ENCODE measurements around the gene DRG2. TPM values are rescaled to one million over a fixed set of nuclear protein-coding genes. Genes with fewer than 3 reads are reported as not detected.

Gene DRG2
- total RNA-seq, 1 experiment from 2014 or later: 47.9 TPM

DNA sequence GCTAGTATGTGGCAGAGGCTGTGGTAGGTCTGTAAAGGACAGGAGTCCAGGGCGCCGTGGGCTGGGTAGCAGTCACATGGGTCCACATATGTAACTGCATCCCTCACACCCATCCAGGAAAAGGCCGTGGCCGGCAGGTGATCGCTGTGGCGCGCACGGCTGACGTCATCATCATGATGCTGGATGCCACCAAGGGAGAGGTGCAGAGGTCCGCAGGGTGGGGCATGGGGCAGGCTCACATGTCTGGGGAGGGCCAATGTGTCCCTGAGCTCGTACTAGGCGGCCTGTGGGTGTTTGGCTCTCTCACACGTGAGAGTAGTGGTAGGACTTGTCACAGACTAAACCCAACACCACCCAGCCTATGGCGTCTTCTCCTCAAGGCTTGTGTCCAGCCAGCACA lies 11.8 kb downstream of the DRG2 start:
- Histone ChIP-seq H3K4me3 (ENCODE audit: low read depth, low read length) (no peak overlapping the region), H3K4me1 (no peaks in the 10 kb centered on the region), H3K27me3 (replicated peaks; ENCODE audit: control insufficient read depth, insufficient read depth, low read length) (no peaks in the 10 kb centered on the region), H3K9me3 (no peaks in the 10 kb centered on the region), H3K36me3 (ENCODE audit: control insufficient read depth, insufficient read depth, low read length) (peaks cover 2% of the 10 kb centered on the region)
- Mint-ChIP-seq H3K36me3 (ENCODE audit: insufficient read depth, unreplicated experiment) (peaks cover 17% of the 10 kb centered on the region), H3K27me3 (ENCODE audit: insufficient read depth, unreplicated experiment) (no peaks in the 10 kb centered on the region), H3K27ac (ENCODE audit: unreplicated experiment) (no peak overlapping the region), H3K4me1 (ENCODE audit: low read depth, unreplicated experiment) (no peaks in the 10 kb centered on the region), H3K4me3 (ENCODE audit: unreplicated experiment) (no peak overlapping the region), H3K9me3 (ENCODE audit: unreplicated experiment) (no peaks in the 10 kb centered on the region)
- no peak for DNase-seq
- ChIA-PET CTCF (no interaction called here), POLR2A (no interaction called here)
- intact Hi-C loops (cut with micrococcal nuclease; ENCODE audit: unreplicated experiment): no loop called here
- TF ChIP-seq, protein P1, sequence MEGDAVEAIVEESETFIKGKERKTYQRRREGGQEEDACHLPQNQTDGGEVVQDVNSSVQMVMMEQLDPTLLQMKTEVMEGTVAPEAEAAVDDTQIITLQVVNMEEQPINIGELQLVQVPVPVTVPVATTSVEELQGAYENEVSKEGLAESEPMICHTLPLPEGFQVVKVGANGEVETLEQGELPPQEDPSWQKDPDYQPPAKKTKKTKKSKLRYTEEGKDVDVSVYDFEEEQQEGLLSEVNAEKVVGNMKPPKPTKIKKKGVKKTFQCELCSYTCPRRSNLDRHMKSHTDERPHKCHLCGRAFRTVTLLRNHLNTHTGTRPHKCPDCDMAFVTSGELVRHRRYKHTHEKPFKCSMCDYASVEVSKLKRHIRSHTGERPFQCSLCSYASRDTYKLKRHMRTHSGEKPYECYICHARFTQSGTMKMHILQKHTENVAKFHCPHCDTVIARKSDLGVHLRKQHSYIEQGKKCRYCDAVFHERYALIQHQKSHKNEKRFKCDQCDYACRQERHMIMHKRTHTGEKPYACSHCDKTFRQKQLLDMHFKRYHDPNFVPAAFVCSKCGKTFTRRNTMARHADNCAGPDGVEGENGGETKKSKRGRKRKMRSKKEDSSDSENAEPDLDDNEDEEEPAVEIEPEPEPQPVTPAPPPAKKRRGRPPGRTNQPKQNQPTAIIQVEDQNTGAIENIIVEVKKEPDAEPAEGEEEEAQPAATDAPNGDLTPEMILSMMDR (IDR thresholded peaks at IDR 0.05; ENCODE audit: insufficient read depth in 1 of 2, low read depth in 1 of 2, low read length in 1 of 2, severe bottlenecking in 1 of 2, unreplicated experiment in 1 of 2): no peak
- BruUV-seq (replicated peaks): no TSS peak

DNA sequence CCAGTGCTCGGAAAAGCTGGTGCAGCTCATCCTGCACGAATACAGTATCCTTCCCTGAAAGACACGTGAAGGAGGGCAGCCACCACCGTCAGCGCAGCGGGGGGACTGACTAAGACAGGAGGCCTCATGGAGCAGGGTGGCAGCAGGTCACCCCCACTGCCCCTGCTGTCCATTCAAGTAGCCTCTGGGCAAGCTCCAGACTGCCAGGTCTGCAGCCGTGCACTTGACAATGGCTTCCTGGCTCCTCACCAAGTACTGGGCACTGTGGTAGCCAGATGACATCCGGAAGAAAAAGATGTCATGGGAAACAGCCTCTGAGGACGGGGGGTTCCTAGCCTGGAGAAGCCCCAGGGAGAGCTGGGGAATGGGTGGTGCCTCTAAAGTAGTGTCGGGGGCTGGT lies 12.9 kb downstream of the DRG2 start:
- peaks cover 2% of the 10 kb centered on the region for H3K36me3 ChIP-seq (ENCODE audit: control insufficient read depth, insufficient read depth, low read length)

DNA sequence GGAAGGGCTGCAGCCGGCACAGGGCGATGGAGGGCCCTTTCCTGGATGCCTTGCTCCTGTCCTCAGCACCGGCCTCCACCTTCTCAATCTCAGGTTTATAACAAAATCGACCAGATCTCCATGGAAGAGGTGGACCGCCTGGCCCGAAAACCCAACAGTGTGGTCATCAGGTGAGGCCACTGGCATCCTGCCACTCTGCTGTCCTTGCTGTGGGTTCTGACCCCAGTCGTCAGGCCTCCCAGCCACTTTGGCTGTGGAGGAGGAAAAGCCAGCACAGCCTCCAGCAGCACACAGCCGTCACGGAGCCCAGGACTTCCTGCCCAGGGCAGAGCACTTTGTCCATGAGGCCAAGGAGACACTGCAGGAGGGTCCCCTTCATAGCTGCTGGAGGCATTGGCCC lies 14.1 kb downstream of the DRG2 start:
- Mint-ChIP-seq H3K27ac (ENCODE audit: unreplicated experiment) (no peak overlapping the region), H3K9me3 (ENCODE audit: unreplicated experiment) (no peaks in the 10 kb centered on the region), H3K36me3 (ENCODE audit: insufficient read depth, unreplicated experiment) (peaks cover under 1% of the 10 kb centered on the region), H3K27me3 (ENCODE audit: insufficient read depth, unreplicated experiment) (no peaks in the 10 kb centered on the region), H3K4me1 (ENCODE audit: low read depth, unreplicated experiment) (no peaks in the 10 kb centered on the region), H3K4me3 (ENCODE audit: unreplicated experiment) (no peak overlapping the region)
- DNase-seq: no peak
- intact Hi-C loops (cut with micrococcal nuclease; ENCODE audit: unreplicated experiment): no loop called here
- no peaks in the 10 kb centered on the region for H3K9me3 ChIP-seq
- no peaks in the 10 kb centered on the region for H3K4me1 ChIP-seq
- H3K4me3 ChIP-seq (ENCODE audit: low read depth, low read length): no peak overlapping the region
- ChIA-PET CTCF (interaction anchor here (0.5 kb wide), 1 partner anchor 71 kb away, joined by 5 read pairs; no protein-coding TSS in a partner anchor), POLR2A (interaction anchor here (0.7 kb wide), 1 partner anchor 228 kb away, joined by 3 read pairs; no protein-coding TSS in a partner anchor)
- peaks cover 2% of the 10 kb centered on the region for H3K36me3 ChIP-seq (ENCODE audit: control insufficient read depth, insufficient read depth, low read length)
- no peaks in the 10 kb centered on the region for H3K27me3 ChIP-seq (replicated peaks; ENCODE audit: control insufficient read depth, insufficient read depth, low read length)
- TF ChIP-seq, protein P1 (IDR thresholded peaks at IDR 0.05; ENCODE audit: insufficient read depth in 1 of 2, low read depth in 1 of 2, low read length in 1 of 2, severe bottlenecking in 1 of 2, unreplicated experiment in 1 of 2): no peak
- BruUV-seq (replicated peaks): no TSS peak

More for the DNA sequence above, 12.9 kb downstream of the DRG2 start:
- Mint-ChIP-seq H3K27me3 (ENCODE audit: insufficient read depth, unreplicated experiment) (no peaks in the 10 kb centered on the region), H3K27ac (ENCODE audit: unreplicated experiment) (no peak overlapping the region), H3K36me3 (ENCODE audit: insufficient read depth, unreplicated experiment) (peaks cover 10% of the 10 kb centered on the region), H3K4me3 (ENCODE audit: unreplicated experiment) (no peak overlapping the region), H3K9me3 (ENCODE audit: unreplicated experiment) (no peaks in the 10 kb centered on the region), H3K4me1 (ENCODE audit: low read depth, unreplicated experiment) (no peaks in the 10 kb centered on the region)
- Histone ChIP-seq H3K27me3 (replicated peaks; ENCODE audit: control insufficient read depth, insufficient read depth, low read length) (no peaks in the 10 kb centered on the region), H3K9me3 (no peaks in the 10 kb centered on the region), H3K4me3 (ENCODE audit: low read depth, low read length) (no peak overlapping the region), H3K4me1 (no peaks in the 10 kb centered on the region)
- no peak for DNase-seq
- no TSS peak for BruUV-seq (replicated peaks)
- ChIA-PET POLR2A (no interaction called here), CTCF (no interaction called here)
- TF ChIP-seq, protein P1 (IDR thresholded peaks at IDR 0.05; ENCODE audit: insufficient read depth in 1 of 2, low read depth in 1 of 2, low read length in 1 of 2, severe bottlenecking in 1 of 2, unreplicated experiment in 1 of 2): no peak
- intact Hi-C loops (cut with micrococcal nuclease; ENCODE audit: unreplicated experiment): no loop called here

Data from Caco-2 (cell line).